Trophoblast cell (in vitro differentiated cells and primary cell): ENCODE results near the gene ARHGEF11.

Experiments
- DNase-seq, 2 donors: peaks; one replicate each; pipeline ENCODE4 v3.0.0-alpha.2; 2016
- H2AFZ ChIP-seq: 2 replicates; pipeline ENCODE4 v1.6.1; 2013; ENCODE audit warnings: low read length, moderate library complexity, mild to moderate bottlenecking; ENCODE audit not compliant: insufficient read depth, poor library complexity
- H2AK5ac ChIP-seq: 2 replicates; pipeline ENCODE4 v1.6.1; 2013; ENCODE audit warnings: mild to moderate bottlenecking, low read length
- H2BK120ac ChIP-seq: 2 replicates; pipeline ENCODE4 v1.6.1; 2013; ENCODE audit warnings: low read length, mild to moderate bottlenecking, moderate library complexity; ENCODE audit not compliant: insufficient read depth, poor library complexity
- H2BK12ac ChIP-seq: 2 replicates; pipeline ENCODE4 v1.6.1; 2013; ENCODE audit warnings: mild to moderate bottlenecking, low read length, moderate library complexity
- H2BK5ac ChIP-seq: 2 replicates; pipeline ENCODE4 v1.6.1; 2013; ENCODE audit warnings: low read length, low read depth, moderate library complexity, mild to moderate bottlenecking; ENCODE audit not compliant: poor library complexity
- H3K14ac ChIP-seq: 2 replicates; pipeline ENCODE4 v1.6.1; 2013; ENCODE audit warnings: mild to moderate bottlenecking, low read length
- H3K18ac ChIP-seq: 2 replicates; pipeline ENCODE4 v1.6.1; 2013; ENCODE audit warnings: mild to moderate bottlenecking, low read length
- H3K23ac ChIP-seq: 2 replicates; pipeline ENCODE4 v1.6.1; 2013; ENCODE audit warnings: low read length
- H3K27ac ChIP-seq: 2 replicates; pipeline ENCODE4 v1.5.1; 2013; ENCODE audit warnings: low read depth, mild to moderate bottlenecking, inconsistent platforms, low read length, moderate library complexity
- H3K27me3 ChIP-seq: 2 replicates; pipeline ENCODE4 v1.6.1; 2013; ENCODE audit warnings: inconsistent platforms, mild to moderate bottlenecking, low read length, moderate library complexity; ENCODE audit not compliant: insufficient read depth
- H3K36me3 ChIP-seq, 2 experiments: 1 replicate in 1 of 2; 2 replicates in 1 of 2; pipeline ENCODE4 v1.6.1; 2013; ENCODE audit warnings: low read length in 2 of 2, mild to moderate bottlenecking in 2 of 2, moderate library complexity in 1 of 2; ENCODE audit not compliant: insufficient read depth in 2 of 2, control insufficient read depth in 1 of 2
- H3K4ac ChIP-seq: 2 replicates; pipeline ENCODE4 v1.6.1; 2013; ENCODE audit warnings: low read depth, mild to moderate bottlenecking, low read length, moderate library complexity
- H3K4me1 ChIP-seq, 2 experiments: 1 replicate in 1 of 2; 2 replicates in 1 of 2; pipeline ENCODE4 v1.6.1; 2013; ENCODE audit warnings: low read length in 2 of 2, mild to moderate bottlenecking in 2 of 2, moderate library complexity in 1 of 2; ENCODE audit not compliant: insufficient read depth in 2 of 2, control insufficient read depth in 1 of 2
- H3K4me2 ChIP-seq: 2 replicates; pipeline ENCODE4 v1.6.1; 2013; ENCODE audit warnings: inconsistent platforms, mild to moderate bottlenecking, low read length, moderate library complexity
- H3K4me3 ChIP-seq: 2 replicates; pipeline ENCODE4 v1.5.1; 2013; ENCODE audit warnings: mild to moderate bottlenecking, low read depth, low read length, inconsistent platforms
- H3K79me1 ChIP-seq: one replicate; pipeline ENCODE4 v1.6.1; 2013; ENCODE audit warnings: low read length
- H3K79me2 ChIP-seq: 2 replicates; pipeline ENCODE4 v1.6.1; 2013; ENCODE audit warnings: low read length, mild to moderate bottlenecking; ENCODE audit not compliant: control insufficient read depth, insufficient read depth, poor library complexity
- H3K9ac ChIP-seq: 2 replicates; pipeline ENCODE4 v1.6.1; 2013; ENCODE audit warnings: mild to moderate bottlenecking, low read length
- H3K9me3 ChIP-seq: 2 replicates; pipeline ENCODE4 v1.6.1; 2013; ENCODE audit warnings: low read depth, mild to moderate bottlenecking, control low read depth, inconsistent platforms, low read length; ENCODE audit not compliant: insufficient read depth
- H4K12ac ChIP-seq: 2 replicates; pipeline ENCODE4 v1.6.1; 2013; ENCODE audit warnings: low read depth, mild to moderate bottlenecking, low read length, moderate library complexity
- H4K8ac ChIP-seq: 2 replicates; pipeline ENCODE4 v1.6.1; 2013; ENCODE audit warnings: low read depth, mild to moderate bottlenecking, low read length, moderate library complexity
- H4K91ac ChIP-seq: one replicate; pipeline ENCODE4 v1.6.1; 2013; ENCODE audit warnings: low read depth, mild to moderate bottlenecking, low read length, moderate library complexity
- WGBS: extraction: QIAGEN DNeasy Blood & Tissue Kit; methylation state at CpG from one replicate; pipeline ENCODE4 v1.1.7; 2013; ENCODE audit warnings: missing lambda C conversion rate; ENCODE audit not compliant: insufficient read length, insufficient coverage; ENCODE audit errors: extremely low coverage; 5-methylcytosine and 5-hydroxymethylcytosine counted together

Gene ARHGEF11

GRCh38 chr1:157089789-157090188, 44.2 kb upstream of the ARHGEF11 start:
- H3K4me1 ChIP-seq: peaks cover 5 to 6% of the 10 kb centered on the region in 2 experiments
- no peak for DNase-seq
- no peak overlapping the region for H3K4ac ChIP-seq
- H2AK5ac ChIP-seq: no peak overlapping the region
- no peaks in the 10 kb centered on the region for H3K79me1 ChIP-seq
- no peaks in the 10 kb centered on the region for H3K27me3 ChIP-seq
- no CpG with 5 or more reads among the region's 9 CpGs for WGBS
- H2BK5ac ChIP-seq: no peak overlapping the region
- no peak overlapping the region for H2BK120ac ChIP-seq
- H2AFZ ChIP-seq: no peak overlapping the region
- H3K36me3 ChIP-seq: no peaks in the 10 kb centered on the region
- peak overlapping the region; percentile 14 for H4K91ac ChIP-seq
- H2BK12ac ChIP-seq: no peak overlapping the region
- H3K23ac ChIP-seq: no peak overlapping the region
- H3K4me3 ChIP-seq: no peak overlapping the region
- H3K9me3 ChIP-seq: no peaks in the 10 kb centered on the region
- H3K14ac ChIP-seq: no peak overlapping the region
- H4K8ac ChIP-seq: no peak overlapping the region
- H3K4me2 ChIP-seq: no peak overlapping the region
- H3K27ac ChIP-seq: no peak overlapping the region
- no peak overlapping the region for H4K12ac ChIP-seq
- no peak overlapping the region for H3K18ac ChIP-seq
- no peaks in the 10 kb centered on the region for H3K79me2 ChIP-seq
- no peak overlapping the region for H3K9ac ChIP-seq

- Histone ChIP-seq H3K79me1 (no peaks in the 10 kb centered on the region), H3K4me2 (no peak overlapping the region), H2AK5ac (no peak overlapping the region), H2BK12ac (no peak overlapping the region), H2BK5ac (no peak overlapping the region), H3K9me3 (no peaks in the 10 kb centered on the region), H3K9ac (no peak overlapping the region), H4K91ac (no peak overlapping the region), H4K12ac (no peak overlapping the region), H2BK120ac (no peak overlapping the region), H3K4me1 (peaks cover 5 to 6% of the 10 kb centered on the region in 2 experiments), H3K4ac (no peak overlapping the region), H3K23ac (no peak overlapping the region), H2AFZ (no peak overlapping the region), H3K36me3 (no peaks in the 10 kb centered on the region), H3K27ac (no peak overlapping the region), H4K8ac (no peak overlapping the region), H3K4me3 (no peak overlapping the region), H3K14ac (no peak overlapping the region), H3K18ac (no peak overlapping the region), H3K27me3 (no peaks in the 10 kb centered on the region), H3K79me2 (no peaks in the 10 kb centered on the region)
- DNase-seq: no peak
Observed at GRCh38 chr1:157088607-157089006, 43.1 kb upstream of the ARHGEF11 start.

GRCh38 chr1:157087030-157087429, 41.5 kb upstream of the ARHGEF11 start:
- no peak overlapping the region for H3K4me3 ChIP-seq
- no peak overlapping the region for H3K18ac ChIP-seq
- H3K79me1 ChIP-seq: no peaks in the 10 kb centered on the region
- no peak overlapping the region for H3K27ac ChIP-seq
- no peak overlapping the region for H2AFZ ChIP-seq
- no peak overlapping the region for H2AK5ac ChIP-seq
- no peak overlapping the region for H3K4me2 ChIP-seq
- no peak for DNase-seq
- H3K9ac ChIP-seq: no peak overlapping the region
- WGBS: no CpG with 5 or more reads among the region's 5 CpGs
- no peaks in the 10 kb centered on the region for H3K9me3 ChIP-seq
- H4K12ac ChIP-seq: no peak overlapping the region
- H3K4me1 ChIP-seq: peaks cover 5 to 6% of the 10 kb centered on the region in 2 experiments
- no peak overlapping the region for H4K8ac ChIP-seq
- H2BK5ac ChIP-seq: no peak overlapping the region
- H3K79me2 ChIP-seq: no peaks in the 10 kb centered on the region
- H2BK120ac ChIP-seq: no peak overlapping the region
- H2BK12ac ChIP-seq: no peak overlapping the region
- H3K27me3 ChIP-seq: no peaks in the 10 kb centered on the region
- H3K23ac ChIP-seq: no peak overlapping the region
- H4K91ac ChIP-seq: no peak overlapping the region
- H3K36me3 ChIP-seq: no peaks in the 10 kb centered on the region
- no peak overlapping the region for H3K14ac ChIP-seq
- H3K4ac ChIP-seq: no peak overlapping the region

GRCh38 chr1:157086299-157086698, 40.8 kb upstream of the ARHGEF11 start:
- no peak overlapping the region for H2BK12ac ChIP-seq
- H4K12ac ChIP-seq: no peak overlapping the region
- H4K8ac ChIP-seq: no peak overlapping the region
- no peak overlapping the region for H2BK5ac ChIP-seq
- H3K79me2 ChIP-seq: no peaks in the 10 kb centered on the region
- no peaks in the 10 kb centered on the region for H3K9me3 ChIP-seq
- H3K14ac ChIP-seq: no peak overlapping the region
- no peaks in the 10 kb centered on the region for H3K36me3 ChIP-seq
- no peaks in the 10 kb centered on the region for H3K27me3 ChIP-seq
- peak overlapping the region; percentile 88 for H3K23ac ChIP-seq
- no peak overlapping the region for H3K18ac ChIP-seq
- H3K27ac ChIP-seq: no peak overlapping the region
- H2AFZ ChIP-seq: no peak overlapping the region
- no peak overlapping the region for H2BK120ac ChIP-seq
- DNase-seq: peak in 1 of 2 donors; percentile 32
- peaks cover 5 to 6% of the 10 kb centered on the region in 2 experiments for H3K4me1 ChIP-seq
- no peak overlapping the region for H3K4me2 ChIP-seq
- no peak overlapping the region for H3K9ac ChIP-seq
- H2AK5ac ChIP-seq: no peak overlapping the region
- H3K79me1 ChIP-seq: no peaks in the 10 kb centered on the region
- WGBS: no CpG with 5 or more reads among the region's 6 CpGs
- no peak overlapping the region for H3K4me3 ChIP-seq
- no peak overlapping the region for H4K91ac ChIP-seq
- no peak overlapping the region for H3K4ac ChIP-seq
